Loucy (cell line): ENCODE data around the gene CLEC17A.

Source experiments
- H2AFZ ChIP-seq: fragments of 200-600 bp; sonication (generic); 2 replicates; pipeline ENCODE4 v1.6.0; 2016; ENCODE audit warnings: antibody characterized with exemption, mild to moderate bottlenecking, low read length, moderate library complexity
- H3F3A ChIP-seq: fragments of 200-600 bp; 2 replicates; pipeline ENCODE4 v1.6.0; 2016; ENCODE audit warnings: antibody characterized with exemption, low read depth, mild to moderate bottlenecking
- H3K27me3 ChIP-seq: fragments of 200-600 bp; sonication (generic); 2 replicates; pipeline ENCODE4 v1.6.1; 2014; ENCODE audit warnings: low read length, mild to moderate bottlenecking; ENCODE audit not compliant: insufficient read depth, poor library complexity, severe bottlenecking
- H3K36me3 ChIP-seq: fragments of 200-600 bp; sonication (generic); 2 replicates; pipeline ENCODE4 v1.6.1; 2016; ENCODE audit warnings: low read length; ENCODE audit not compliant: insufficient read depth
- H3K4me1 ChIP-seq: fragments of 200-600 bp; sonication (generic); 2 replicates; pipeline ENCODE4 v1.5.1; 2014; ENCODE audit warnings: low read length, mild to moderate bottlenecking; ENCODE audit not compliant: insufficient read depth, poor library complexity, severe bottlenecking
- H3K4me2 ChIP-seq: fragments of 200-600 bp; sonication (generic); 2 replicates; pipeline ENCODE4 v1.6.0; 2014; ENCODE audit warnings: antibody characterized with exemption, low read length, low read depth, mild to moderate bottlenecking; ENCODE audit not compliant: poor library complexity, severe bottlenecking
- H3K4me3 ChIP-seq: fragments of 200-600 bp; sonication (generic); 2 replicates; pipeline ENCODE4 v1.5.1; 2014; ENCODE audit warnings: low read length, mild to moderate bottlenecking, mixed read lengths; ENCODE audit not compliant: poor library complexity, severe bottlenecking
- H3K79me2 ChIP-seq: fragments of 200-600 bp; sonication (generic); 2 replicates; pipeline ENCODE4 v1.6.1; 2014; ENCODE audit warnings: low read length; ENCODE audit not compliant: insufficient read depth
- H3K9ac ChIP-seq: fragments of 200-600 bp; sonication (generic); 2 replicates; pipeline ENCODE4 v1.6.0; 2014; ENCODE audit warnings: mild to moderate bottlenecking, low read depth, low read length, moderate library complexity; ENCODE audit not compliant: poor library complexity, severe bottlenecking
- H3K9me2 ChIP-seq: fragments of 200-600 bp; sonication (generic); replicated peaks from 2 replicates; pipeline ENCODE4 v1.6.1; 2016; ENCODE audit warnings: low read depth, low read length, mixed read lengths
- H3K9me3 ChIP-seq: fragments of 200-600 bp; sonication (generic); 2 replicates; pipeline ENCODE4 v1.6.1; 2014; ENCODE audit warnings: mild to moderate bottlenecking, antibody characterized with exemption, low read length, low read depth; ENCODE audit not compliant: insufficient read depth
- H4K20me1 ChIP-seq: fragments of 200-600 bp; sonication (generic); 2 replicates; pipeline ENCODE4 v1.6.0; 2014; ENCODE audit warnings: antibody characterized with exemption, low read length, mild to moderate bottlenecking; ENCODE audit not compliant: insufficient read depth, poor library complexity, severe bottlenecking
- EZH2phosphoT487 ChIP-seq: fragments of 200-600 bp; IDR thresholded peaks from 2 replicates; pipeline ENCODE4 v1.6.1; 2018; ENCODE audit warnings: antibody characterized with exemption, mild to moderate bottlenecking, moderate library complexity, borderline replicate concordance
- TF ChIP-seq, protein P1 (sequence below): fragments of 200-600 bp; sonication (generic); conservative IDR thresholded peaks from 2 replicates; pipeline ENCODE4 v1.5.1; 2014; ENCODE audit warnings: mild to moderate bottlenecking, antibody characterized with exemption, low read length

Gene CLEC17A

DNA sequence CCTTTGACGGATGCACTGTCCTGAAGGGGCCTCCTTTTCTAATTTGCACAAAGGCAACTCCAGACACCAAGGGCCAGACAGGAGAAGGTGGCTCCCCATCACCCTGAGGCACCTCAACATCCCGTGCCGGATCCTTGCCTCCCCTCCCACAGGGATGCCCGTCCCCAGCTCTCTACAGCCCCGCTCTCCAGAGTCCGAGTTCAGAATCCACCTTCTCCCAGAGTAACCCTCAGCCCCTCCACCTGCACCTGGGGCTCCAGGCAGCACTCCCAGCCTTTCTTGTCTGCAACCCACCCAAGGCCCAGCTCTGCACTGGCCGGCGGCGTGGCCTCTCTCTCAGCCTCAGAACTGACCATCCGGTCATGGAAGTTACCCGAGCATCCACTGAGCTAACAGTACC lies 15.8 kb upstream of the CLEC17A start:
- peaks cover 20% of the 10 kb centered on the region; the same call in 1 of the 2 replicates for H3K36me3 ChIP-seq
- no peak overlapping the region for H3K4me3 ChIP-seq
- peaks cover 15% of the 10 kb centered on the region for H4K20me1 ChIP-seq
- H3K27me3 ChIP-seq = no peaks in the 10 kb centered on the region
- H3K9me3 ChIP-seq = no peaks in the 10 kb centered on the region
- peaks cover 11% of the 10 kb centered on the region for H3K4me1 ChIP-seq
- H3F3A ChIP-seq = no peaks in the 10 kb centered on the region
- TF ChIP-seq, protein P1, sequence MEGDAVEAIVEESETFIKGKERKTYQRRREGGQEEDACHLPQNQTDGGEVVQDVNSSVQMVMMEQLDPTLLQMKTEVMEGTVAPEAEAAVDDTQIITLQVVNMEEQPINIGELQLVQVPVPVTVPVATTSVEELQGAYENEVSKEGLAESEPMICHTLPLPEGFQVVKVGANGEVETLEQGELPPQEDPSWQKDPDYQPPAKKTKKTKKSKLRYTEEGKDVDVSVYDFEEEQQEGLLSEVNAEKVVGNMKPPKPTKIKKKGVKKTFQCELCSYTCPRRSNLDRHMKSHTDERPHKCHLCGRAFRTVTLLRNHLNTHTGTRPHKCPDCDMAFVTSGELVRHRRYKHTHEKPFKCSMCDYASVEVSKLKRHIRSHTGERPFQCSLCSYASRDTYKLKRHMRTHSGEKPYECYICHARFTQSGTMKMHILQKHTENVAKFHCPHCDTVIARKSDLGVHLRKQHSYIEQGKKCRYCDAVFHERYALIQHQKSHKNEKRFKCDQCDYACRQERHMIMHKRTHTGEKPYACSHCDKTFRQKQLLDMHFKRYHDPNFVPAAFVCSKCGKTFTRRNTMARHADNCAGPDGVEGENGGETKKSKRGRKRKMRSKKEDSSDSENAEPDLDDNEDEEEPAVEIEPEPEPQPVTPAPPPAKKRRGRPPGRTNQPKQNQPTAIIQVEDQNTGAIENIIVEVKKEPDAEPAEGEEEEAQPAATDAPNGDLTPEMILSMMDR = no peak
- TF ChIP-seq EZH2phosphoT487 = no peak
- no peak overlapping the region for H3K9ac ChIP-seq
- peaks cover 21% of the 10 kb centered on the region for H3K79me2 ChIP-seq
- no peak overlapping the region for H2AFZ ChIP-seq
- H3K9me2 ChIP-seq = no peaks in the 10 kb centered on the region
- H3K4me2 ChIP-seq = no peak overlapping the region

GRCh38 chr19:14570864-14571527 lies 11.9 kb upstream of the CLEC17A start:
- TF ChIP-seq EZH2phosphoT487 = no peak
- TF ChIP-seq, protein P1 = no peak
- Histone ChIP-seq H4K20me1 (peaks cover 12% of the 10 kb centered on the region), H3K4me1 (peaks cover 11% of the 10 kb centered on the region), H3K27me3 (no peaks in the 10 kb centered on the region), H3K4me3 (peak overlapping the region; percentile 99), H3K9me2 (no peaks in the 10 kb centered on the region), H3K4me2 (peak overlapping the region; percentile 86), H3K36me3 (peaks cover 9% of the 10 kb centered on the region; the same call in 1 of the 2 replicates), H3K79me2 (peaks cover 21% of the 10 kb centered on the region), H3K9ac (peak overlapping the region; percentile 87), H3K9me3 (no peaks in the 10 kb centered on the region), H3F3A (no peaks in the 10 kb centered on the region), H2AFZ (no peak overlapping the region)

GRCh38 chr19:14571695-14572490 lies 11.0 kb upstream of the CLEC17A start, which contains the start of gene NDUFB7:
NDUFB7 (minus strand) TSS chr19:14572066; CDS start chr19:14572000, 66 bp downstream.
- Histone ChIP-seq H2AFZ (peak within 1 kb of the TSS; percentile 98), H3K9me2 (no peaks in the 10 kb centered on the region), H3K9me3 (no peaks in the 10 kb centered on the region), H3K79me2 (peaks cover 21% of the 10 kb centered on the region), H3K9ac (peak within 1 kb of the TSS; percentile 87), H3F3A (no peaks in the 10 kb centered on the region), H4K20me1 (peaks cover 12% of the 10 kb centered on the region), H3K36me3 (peaks cover 6% of the 10 kb centered on the region; the same call in 1 of the 2 replicates), H3K4me1 (peaks cover 11% of the 10 kb centered on the region), H3K4me3 (peak within 1 kb of the TSS; percentile 99), H3K27me3 (no peaks in the 10 kb centered on the region), H3K4me2 (peak within 1 kb of the TSS; percentile 86)
- TF ChIP-seq, protein P1 = peak; percentile 87
- TF ChIP-seq EZH2phosphoT487 = no peak
